Measurements from ENCODE around the gene ETS1.

DNA sequence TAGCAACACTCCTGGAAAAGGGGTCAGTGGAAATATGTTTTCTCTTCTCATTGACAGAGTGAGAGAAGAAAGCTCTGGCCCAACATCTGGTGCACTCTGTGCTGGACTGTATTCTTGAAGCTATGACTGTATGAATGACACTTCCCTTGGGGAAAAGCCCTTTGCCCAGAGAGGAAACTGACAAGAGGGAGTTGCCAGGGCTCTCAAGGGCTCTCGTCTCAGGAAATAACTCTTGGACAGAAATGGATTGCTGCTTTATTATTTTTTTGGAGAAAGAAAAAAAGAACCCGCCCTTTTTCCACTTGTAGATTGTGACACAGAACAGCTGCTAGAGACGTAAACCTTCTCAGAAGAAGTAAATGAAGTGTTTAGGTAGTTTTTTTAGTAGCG is 11.4 kb downstream of the ETS1 start:
- TF ChIP-seq POLR2A (IDR thresholded peaks at IDR 0.05) = no peak
- TF ChIP-seq CTCF (IDR thresholded peaks at IDR 0.05) = no peak

All from Peyer's patch (tissue), 4 donors.